GM19463 (cell line): ENCODE results near the gene FASN.

Source experiments
- ATAC-seq: cut with Tn5 transposase; IDR thresholded peaks from one replicate; pipeline ENCODE4 v1.9.1; 2021; ENCODE audit warnings: mild to moderate bottlenecking, moderate library complexity; ENCODE audit not compliant: unreplicated experiment

FASN gene

DNA sequence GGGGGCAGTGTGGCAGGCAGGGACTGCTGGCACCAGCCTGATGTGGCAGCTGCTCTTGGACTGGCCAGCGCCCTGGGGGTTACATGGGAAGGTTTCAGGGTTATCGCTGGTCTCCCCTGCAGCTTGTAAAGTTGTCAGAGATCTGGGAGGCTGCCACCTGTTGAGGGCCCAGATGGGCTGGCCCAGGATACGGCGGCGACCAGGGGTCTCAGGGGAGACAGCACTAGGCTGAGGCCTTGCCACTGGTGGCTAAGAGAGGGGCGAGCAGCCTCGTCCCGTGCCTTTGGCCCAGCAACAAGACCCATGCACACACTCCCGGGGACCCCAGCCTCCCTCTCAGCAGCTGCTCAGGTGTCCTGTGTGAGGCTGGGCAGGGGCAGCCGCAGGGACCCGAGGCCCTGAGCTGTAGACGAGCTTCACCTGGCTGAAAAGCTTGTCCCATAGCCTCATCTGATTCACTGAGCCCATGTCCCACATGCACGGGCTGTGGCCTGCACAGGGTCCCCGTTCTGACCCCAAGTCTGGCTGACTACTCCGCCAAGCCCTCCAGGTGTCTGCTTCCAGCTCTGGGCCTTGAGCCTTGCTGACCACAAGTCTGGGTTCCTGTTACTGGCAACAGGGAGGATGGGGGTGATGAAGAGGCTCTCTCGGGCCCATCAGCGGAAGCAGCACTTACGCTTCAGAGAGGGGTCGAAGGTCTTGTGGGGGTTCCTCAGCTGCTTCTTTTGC lies 38.6 kb downstream of the FASN start:
- no peak for ATAC-seq

DNA sequence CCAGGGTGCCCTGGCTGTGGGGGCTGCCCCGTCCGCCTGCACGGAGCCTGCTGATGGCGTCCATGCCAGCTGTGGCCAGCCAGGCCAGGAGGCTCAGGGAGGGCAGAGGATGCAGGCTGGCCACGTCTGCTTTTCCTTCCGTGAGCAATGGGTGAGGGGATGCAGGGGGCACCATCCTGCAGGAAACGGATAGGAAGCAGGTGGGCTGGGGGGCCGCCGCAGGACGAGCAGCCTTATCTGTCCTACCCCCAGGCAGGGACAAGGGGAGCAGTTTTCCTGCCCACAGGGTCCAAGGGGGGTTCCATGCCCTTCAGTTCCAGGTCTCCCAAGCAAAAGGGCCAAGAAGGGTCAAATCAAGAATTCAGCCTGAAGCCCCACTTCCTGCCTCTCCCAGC lies 39.2 kb downstream of the FASN start:
- ATAC-seq = no peak

- ATAC-seq = no peak
Measured at GRCh38 chr17:82058230-82058854, 39.7 kb downstream of the FASN start.

GRCh38 chr17:82056729-82057621 lies 41.1 kb downstream of the FASN start:
- no peak for ATAC-seq

DNA sequence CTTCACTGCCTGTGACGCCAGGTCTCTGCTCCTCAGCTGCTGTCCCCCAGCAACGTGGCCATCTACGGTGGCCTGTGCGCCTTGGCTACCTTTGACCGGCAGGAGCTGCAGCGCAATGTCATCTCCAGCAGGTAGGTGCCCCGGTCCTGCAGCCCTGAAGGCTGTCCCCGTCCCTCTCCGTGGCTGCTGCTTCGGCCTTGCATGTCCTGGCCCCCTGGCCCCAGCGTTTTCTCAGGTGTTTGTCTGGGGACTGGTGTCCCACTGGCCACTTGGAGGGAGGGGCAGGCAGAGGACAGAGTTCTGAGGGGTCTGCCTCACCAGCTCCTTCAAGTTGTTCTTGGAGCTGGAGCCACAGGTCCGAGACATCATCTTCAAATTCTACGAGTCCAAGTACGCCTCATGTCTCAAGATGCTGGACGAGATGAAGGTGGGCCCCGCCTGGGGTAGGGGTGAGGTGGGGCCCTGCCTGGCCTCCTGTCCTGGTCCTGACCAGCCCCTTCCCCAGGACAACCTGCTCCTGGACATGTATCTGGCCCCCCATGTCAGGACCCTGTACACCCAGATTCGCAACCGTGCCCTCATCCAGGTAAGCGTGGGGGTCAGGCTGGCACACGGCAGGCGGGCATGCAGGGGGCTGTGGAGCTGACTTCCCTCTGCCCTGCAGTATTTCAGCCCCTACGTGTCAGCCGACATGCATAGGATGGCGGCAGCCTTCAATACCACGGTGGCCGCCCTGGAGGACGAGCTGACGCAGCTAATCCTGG lies 41.9 kb downstream of the FASN start:
- ATAC-seq = no peak

DNA sequence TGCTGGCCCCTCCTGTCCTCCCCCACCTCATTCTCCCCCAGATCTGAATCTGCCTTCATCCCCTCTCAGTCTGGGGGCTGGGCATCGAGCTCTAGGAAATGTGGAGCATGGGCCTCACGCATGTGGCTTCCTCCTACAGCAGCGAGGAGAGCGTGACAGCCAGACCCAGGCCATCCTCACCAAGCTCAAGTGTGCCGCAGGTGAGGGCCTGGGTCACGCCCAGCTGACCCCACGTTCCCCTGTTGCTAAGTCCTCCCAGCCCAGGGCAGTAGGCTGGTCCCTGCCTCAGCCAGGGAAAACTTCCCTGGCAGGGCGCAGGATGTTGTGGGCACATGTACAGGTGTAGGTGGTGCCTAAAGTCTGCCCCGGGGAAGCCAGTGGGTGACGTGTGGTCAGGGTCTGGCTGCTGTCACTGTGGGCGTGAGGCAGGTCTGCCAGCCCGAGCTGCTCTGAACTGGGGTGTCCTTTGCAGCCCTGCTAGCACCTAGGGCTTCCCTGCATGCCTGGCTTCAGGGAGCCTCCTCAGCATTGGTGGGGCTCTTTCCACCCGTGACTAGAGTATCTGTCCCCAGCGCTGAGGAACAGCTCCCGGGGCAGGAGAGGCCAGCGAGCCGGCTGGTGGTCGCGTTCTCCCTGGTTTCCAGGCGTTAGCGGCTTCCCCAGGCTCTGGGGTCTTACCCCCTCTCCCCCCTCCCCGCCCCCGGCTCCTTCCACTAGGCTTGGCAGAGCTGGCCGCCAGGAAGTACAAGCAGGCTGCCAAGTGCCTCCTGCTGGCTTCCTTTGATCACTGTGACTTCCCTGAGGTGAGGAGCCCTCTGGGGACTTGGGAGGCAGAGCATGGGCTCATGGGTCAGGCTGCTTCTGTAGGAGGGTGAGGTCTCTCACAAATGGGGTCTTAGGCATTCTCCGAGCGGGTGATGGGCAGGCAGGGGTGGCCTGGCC lies 42.7 kb downstream of the FASN start:
- ATAC-seq = no peak

DNA sequence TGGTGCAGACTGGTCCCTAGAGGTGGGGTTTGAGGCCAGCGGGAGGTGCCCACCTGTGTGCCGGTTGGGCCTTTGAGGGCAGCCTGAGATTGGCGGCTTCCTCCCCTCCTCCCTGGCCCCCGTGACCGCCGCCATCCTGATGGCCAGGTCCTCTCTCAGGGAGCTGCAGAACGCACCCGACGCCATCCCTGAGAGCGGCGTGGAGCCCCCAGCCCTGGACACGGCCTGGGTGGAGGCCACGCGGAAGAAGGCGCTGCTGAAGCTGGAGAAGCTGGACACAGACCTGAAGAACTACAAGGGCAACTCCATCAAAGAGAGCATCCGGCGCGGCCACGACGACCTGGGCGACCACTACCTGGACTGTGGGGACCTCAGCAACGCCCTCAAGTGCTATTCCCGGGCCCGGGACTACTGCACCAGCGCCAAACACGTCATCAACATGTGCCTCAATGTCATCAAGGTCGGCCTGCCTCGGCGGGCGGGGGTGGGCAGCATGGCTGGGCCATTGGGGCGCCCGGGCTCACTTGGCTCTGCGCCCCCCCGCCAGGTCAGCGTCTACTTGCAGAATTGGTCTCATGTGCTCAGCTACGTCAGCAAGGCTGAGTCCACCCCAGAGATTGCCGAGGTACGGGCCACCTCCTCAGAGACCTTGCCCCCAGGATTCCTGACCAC lies 43.5 kb downstream of the FASN start:
- ATAC-seq = no peak

GRCh38 chr17:82053556-82054263 lies 44.3 kb downstream of the FASN start:
- ATAC-seq = no peak

- ATAC-seq = no peak
Measured at GRCh38 chr17:82053130-82053529, 44.9 kb downstream of the FASN start.

- no peak for ATAC-seq
Measured at GRCh38 chr17:82052638-82053059, 45.4 kb downstream of the FASN start.

GRCh38 chr17:82051776-82052637 lies 46.0 kb downstream of the FASN start, which contains the start of the genes GPS1 and RFNG:
Gene GPS1, plus strand, starts transcription at chr17:82051898. Its CDS starts 34 bp downstream, at chr17:82051932.
Gene RFNG, minus strand, starts transcription at chr17:82051811. Its CDS starts 45 bp downstream, at chr17:82051766.
- peak; percentile 60 for ATAC-seq

GRCh38 chr17:82050761-82051641 lies 47.0 kb downstream of the FASN start:
- ATAC-seq = peak; percentile 19

DNA sequence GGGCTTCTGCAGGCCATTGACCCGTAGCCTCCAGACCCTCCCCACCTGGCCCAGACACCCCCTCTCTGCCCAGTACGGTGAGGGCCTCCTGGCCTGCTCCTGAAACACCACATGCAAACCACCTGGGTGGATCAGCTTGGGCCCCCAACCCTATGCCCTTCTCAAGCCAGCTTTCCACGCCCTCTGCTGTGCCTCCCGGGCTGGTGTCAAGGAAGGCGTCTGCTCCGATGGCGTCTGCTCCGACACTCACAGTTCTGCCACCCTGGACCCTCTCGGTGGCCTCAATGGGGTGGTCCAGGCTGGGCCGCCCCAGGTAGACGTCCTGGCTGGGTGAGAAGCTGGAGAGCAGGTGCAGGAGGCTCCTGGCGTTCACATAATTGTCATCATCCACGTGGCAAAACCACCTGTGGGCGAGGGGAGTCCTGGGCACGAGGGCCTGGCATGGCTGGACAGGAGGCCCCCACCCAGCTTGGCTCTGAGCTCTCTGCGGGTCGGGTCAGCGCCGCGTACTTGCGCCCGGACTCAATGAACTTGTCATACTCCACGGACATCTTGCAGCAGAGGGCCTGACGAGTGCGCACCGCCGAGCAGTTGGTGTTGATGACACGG lies 47.8 kb downstream of the FASN start:
- ATAC-seq = no peak

- ATAC-seq = no peak
Measured at GRCh38 chr17:82049521-82049971, 48.5 kb downstream of the FASN start.

GRCh38 chr17:82049106-82049505 lies 48.9 kb downstream of the FASN start:
- ATAC-seq = no peak

- ATAC-seq = no peak
Measured at GRCh38 chr17:82048571-82048971, 49.5 kb downstream of the FASN start.
